ENCODE measurements around the gene RFTN2.
"Not testable (repeated sequence)": the region's sequence is repeated elsewhere in the genome, so short reads cannot be mapped to it uniquely, and the experiment has no call there.

The RFTN2 gene

DNA sequence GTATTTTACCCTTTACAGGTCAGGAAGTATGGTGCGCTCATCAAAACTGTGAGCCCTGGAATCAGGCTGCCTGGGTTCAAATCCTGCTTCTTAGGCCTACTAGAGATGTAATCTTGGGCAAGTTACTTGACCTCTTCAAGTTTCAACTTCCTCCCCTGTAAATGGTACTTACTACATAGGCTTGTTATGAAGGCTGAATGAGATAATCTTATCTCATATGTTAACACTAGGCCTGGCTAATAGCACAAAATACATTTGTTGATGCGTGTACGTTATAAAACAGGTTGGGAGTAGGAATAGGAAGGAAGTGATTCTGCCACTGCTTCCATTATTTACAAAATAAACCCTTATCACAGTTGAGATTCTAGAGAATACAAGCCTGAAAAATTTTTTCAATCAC is 1.7 kb upstream of the RFTN2 start:
- DNase-seq = no peak

DNA sequence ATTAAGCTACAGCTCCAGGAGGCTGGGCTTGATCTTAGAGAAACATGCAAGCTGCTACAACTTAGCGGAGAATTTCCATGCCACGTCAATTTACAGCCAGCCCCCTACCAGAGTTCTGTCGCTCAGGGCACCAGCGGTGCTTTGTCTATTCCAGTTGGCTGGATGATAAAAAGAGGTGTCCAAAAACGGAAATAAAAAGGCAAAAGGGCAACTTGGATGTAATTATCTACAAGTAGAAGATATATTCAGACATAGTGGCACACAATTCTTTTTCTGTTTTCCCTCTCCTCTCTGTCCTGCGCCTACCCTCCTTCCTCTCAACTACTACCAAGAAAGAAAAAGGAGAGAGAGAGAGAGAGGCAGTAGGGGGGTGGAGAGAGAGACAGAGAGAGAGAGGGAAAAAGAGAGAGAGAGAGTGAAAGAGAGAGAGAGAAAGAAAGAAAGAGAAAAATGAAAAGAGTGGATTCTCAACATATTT is 363 bp upstream of the RFTN2 start:
- DNase-seq = peak; percentile 66

GRCh38 chr2:197674591-197674990 is 796 bp downstream of the RFTN2 start:
- DNase-seq = peak; percentile 16

- DNase-seq = no peak
These were observed 1.3 kb downstream of the RFTN2 start for GRCh38 chr2:197674060-197674459.

DNA sequence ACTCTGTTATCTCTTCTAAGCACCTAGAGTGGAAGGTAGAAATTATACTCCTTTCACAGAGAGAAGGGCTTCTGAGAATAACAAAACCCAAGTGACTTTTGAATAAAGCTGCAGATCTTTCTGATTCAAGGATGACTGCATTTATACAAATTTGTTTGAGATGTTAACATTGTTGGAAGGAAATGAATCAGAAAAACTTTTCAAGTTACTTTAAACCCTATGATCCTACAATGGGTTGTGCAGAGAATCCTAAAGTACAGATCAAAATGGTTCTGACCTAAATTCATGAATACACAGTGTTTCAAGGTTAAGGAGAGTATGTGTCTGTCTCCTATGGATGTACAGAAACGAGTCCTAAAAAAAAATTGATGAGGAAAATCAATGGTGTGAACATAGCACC is 1.8 kb downstream of the RFTN2 start:
- DNase-seq = no peak

- peak; percentile 53 for DNase-seq
These were observed 2.3 kb downstream of the RFTN2 start for GRCh38 chr2:197673106-197673505.

- DNase-seq = no peak
These were observed 3.0 kb downstream of the RFTN2 start for GRCh38 chr2:197672371-197672893.

DNA sequence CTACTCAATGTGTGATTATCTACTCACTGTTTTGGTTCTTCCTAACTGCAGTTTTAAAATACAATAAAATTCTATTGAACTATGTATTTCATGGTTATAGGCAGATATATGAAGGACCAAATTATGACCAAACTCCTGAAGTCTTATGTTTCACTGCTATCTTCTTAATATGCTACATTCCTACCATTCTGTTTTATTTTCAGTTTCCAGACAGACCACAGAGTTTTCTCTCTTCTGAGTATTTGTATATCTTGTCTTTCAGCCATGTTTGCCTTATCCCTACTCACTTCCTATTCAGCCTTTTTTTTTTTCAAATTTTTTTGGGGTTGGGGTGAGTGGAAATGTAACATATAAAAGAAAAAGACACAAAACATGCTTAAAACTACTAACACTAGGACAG is 6.3 kb downstream of the RFTN2 start:
- DNase-seq = no peak

- no peak for DNase-seq
These were observed 7.1 kb downstream of the RFTN2 start for GRCh38 chr2:197668296-197668695.

DNA sequence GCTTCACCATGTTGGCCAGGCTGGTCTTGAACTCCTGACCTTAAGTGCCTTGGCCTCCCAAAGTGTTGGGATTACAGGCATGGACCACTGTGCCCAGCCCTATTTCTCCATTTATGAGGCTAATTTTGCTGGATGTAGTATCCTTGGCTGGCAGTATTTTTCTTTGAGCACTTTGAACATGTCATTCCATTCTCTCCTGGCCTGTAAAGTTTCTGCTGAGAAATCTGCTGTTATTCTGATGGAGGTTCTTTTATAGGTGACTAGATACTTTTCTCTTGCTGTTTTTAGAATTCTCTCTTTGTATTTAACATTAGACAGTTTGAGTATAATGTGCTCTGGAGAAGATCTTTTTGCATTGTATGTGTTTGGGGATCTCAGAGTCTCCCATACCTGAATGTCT is 9.1 kb downstream of the RFTN2 start:
- DNase-seq = no peak

GRCh38 chr2:197661626-197662025 is 13.8 kb downstream of the RFTN2 start:
- DNase-seq = no peak

DNA sequence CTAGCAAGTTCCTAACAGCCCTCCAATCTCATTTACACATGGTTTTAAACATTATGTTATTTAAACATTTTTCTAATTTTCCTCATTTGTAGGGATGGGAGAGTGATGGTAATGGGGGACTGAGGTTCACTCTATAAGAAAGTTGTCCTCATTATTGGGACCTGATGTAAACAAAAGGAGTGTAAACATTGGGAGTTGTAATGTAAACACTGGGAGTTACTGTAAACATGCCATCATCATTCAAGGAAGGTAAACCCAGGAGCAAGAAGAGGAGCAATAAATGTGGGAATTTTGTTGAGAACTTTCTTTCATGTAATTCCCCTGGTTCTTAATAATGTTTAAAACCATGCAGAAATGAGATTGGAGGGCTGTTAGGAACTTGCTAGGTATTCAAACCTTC is 17.8 kb downstream of the RFTN2 start:
- no peak for DNase-seq

- no peak for DNase-seq
These were observed 27.3 kb downstream of the RFTN2 start for GRCh38 chr2:197647961-197648690.

DNA sequence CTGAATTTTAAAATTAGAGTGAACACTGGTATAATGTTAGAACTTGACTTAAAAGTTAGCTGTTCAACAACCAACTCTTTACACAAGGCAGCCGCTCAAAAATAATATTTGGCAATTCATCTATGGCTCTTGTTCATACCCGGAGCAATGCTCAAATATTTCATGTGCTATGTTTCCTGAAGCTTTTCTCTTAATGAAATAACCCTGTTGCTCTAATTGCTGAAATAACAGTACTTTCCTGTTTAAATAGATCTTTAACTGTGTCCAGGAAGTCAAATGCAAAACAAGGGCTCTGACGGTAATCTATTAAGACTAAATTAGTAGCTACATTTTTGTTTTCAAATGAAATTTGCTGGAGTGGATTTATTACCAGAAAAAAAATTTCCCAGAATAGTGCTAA is 33.7 kb downstream of the RFTN2 start:
- no peak for DNase-seq

- DNase-seq = not testable (repeated sequence)
These were observed 34.7 kb downstream of the RFTN2 start for GRCh38 chr2:197640571-197641122.

DNA sequence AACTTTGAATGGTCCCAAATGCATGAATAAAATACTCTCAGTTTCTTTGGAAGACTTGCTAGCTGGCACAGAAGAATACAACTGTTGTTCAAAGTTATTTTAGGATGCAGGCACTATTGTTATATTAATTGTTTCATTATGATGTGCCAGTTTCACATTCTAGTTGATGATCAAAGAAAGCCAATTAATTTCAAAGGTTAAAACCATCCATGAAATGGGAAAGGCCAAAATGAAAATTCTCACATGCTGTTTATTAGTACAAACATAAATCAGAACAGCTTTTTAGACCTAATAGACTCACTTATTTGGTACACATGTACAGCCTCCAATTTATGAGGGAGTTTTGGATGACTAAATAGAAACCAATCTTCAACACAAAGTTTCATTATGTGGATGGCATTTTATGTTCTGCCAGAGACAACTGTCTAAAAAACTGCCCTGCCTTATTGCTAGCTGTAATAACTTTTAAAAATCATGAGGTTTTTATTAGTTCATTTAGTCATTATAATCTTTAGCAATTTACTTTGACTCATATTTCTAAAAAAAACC is 42.2 kb downstream of the RFTN2 start:
- no peak for DNase-seq

DNA sequence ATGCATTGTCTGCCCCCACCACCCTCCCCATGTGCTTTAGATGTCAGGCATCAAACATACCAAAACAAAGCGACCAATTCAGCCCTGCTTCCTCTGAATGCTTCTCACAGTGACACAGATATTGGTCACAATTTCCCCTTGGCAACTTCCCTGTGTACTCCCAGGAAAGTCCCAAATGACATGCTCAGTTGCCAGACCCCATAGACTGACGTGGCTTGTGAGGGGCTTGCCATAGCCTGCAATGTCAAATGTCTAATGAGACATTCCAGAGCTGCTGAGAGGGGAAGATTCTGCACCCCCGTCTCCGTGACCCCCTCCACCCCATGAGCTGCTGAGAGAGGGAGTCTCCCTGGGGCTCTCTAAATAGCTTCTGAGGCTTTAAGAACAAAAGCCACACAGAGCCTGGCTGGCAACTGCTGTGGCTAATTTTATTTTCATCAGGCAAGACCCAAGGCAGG is 47.3 kb downstream of the RFTN2 start:
- no peak for DNase-seq

DNA sequence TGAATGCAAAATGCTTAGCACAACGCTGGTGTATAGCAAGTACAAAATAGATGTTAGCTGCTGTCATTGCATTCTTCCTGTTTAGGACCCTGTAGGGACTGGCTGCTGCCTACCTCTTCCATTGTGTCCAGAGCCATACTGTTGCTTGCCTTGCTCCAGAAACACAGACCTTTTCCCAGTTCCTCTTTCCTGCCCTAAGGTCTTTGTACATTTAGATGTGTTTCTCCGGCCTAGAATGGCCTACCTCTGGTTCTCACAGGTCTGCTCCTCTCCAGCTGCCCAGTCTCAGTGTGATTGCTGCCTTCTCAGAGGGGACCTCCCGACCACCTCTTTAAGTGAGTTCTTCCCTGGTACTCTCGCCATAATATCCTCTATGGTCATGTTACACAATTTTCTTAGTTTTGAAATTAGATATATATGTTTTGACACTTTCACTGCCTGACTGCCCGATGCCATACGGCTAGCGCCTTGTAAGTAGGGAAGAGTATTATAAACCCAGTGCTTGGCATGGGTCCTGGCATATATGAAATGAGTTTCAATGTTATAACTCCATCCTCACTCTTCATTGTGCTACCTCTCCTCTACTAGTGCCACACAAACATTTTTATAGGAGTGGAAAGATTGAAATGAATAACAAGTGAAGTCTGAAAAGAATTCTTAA is 48.3 kb downstream of the RFTN2 start:
- DNase-seq = no peak

DNA sequence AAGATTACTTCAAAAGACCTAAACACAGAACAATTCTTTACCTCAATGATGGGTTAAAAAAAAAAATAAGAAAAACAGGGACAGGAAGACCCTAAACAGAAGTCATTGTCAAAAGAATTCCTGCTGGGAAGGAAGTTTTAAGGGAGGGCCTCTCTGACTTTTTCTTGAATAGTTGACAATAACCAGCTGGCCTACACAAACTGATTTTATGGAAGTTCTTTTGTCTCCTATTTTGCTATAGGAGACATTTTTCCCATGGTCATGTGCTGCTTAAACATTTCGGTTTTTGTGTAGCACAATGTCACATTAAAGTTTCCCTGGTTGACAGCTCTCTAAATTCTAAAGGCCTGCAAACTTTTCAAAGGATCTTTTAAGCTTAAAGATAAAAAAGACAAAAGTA is 55.3 kb downstream of the RFTN2 start:
- DNase-seq = no peak

GRCh38 chr2:197615016-197615652 is 60.3 kb downstream of the RFTN2 start:
- DNase-seq = no peak

GRCh38 chr2:197614532-197614931 is 60.9 kb downstream of the RFTN2 start:
- DNase-seq = no peak

DNA sequence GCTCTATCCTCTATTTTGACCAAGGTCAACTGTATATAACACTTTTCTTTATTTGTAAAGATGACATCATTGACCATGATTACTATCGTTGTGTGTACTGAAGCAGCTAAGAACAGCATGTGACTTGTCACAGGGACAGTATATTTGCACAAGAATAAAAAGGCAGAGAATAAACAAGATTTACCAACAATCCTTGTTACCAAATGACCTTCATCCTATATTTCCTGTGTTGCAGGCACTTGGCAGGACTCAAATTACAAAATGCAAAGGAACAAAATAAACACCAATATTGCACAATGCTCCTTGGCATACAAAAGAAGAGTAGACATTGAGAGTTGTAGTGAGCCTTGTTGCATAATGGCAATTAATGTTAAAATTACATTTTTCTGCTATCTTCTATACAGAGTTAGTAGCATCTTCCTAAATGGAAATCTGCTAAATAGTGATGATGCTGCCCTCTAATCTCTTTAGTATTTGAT is 61.8 kb downstream of the RFTN2 start:
- DNase-seq = no peak
